GM19193 (cell line): ENCODE measurements around the gene PROK2.

Experiments
- POLR2A ChIP-seq: IDR thresholded peaks from 4 replicates; pipeline ENCODE4 v1.6.1; 2011; ENCODE audit not compliant: insufficient read depth, insufficient read length; ENCODE audit errors: extremely low read depth

Gene PROK2

DNA sequence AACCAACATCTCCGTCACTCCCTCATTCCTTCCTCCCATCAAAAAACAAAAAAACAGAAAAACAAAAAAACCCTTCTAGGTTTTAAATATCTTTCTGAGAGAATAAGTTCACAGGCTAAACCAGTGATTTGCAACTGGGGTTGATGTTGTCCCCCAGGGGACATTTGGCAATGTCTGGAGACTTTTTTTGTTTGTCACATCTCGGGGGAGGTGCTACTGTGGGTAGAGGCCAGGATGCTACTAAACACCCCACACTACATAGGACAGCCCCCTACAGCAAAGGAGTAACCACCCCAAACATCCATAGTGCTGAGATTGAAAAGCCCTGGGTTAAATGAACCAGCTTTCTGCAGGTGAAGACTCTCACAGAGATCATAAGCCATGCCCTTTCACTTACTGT lies 17.0 kb upstream of the PROK2 start:
- no peak for TF ChIP-seq POLR2A

DNA sequence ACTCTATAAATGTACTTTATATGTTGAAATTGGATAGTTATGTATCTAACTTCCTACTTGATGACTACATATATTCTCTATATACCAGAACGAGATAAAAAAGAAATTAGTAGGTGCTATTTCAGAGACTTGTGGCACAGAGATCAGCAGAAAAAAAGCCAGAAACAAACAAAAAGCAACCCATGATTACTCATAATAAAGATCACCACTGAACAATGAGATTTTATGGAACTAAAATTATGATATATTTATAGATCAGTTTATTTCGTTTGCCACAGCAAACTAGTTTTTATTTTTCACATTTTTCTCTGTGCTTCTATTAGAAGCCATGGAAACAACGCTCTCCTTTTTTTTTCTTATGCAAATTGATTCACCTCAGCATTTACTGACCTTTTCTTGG lies 15.1 kb upstream of the PROK2 start:
- TF ChIP-seq POLR2A, result no peak

DNA sequence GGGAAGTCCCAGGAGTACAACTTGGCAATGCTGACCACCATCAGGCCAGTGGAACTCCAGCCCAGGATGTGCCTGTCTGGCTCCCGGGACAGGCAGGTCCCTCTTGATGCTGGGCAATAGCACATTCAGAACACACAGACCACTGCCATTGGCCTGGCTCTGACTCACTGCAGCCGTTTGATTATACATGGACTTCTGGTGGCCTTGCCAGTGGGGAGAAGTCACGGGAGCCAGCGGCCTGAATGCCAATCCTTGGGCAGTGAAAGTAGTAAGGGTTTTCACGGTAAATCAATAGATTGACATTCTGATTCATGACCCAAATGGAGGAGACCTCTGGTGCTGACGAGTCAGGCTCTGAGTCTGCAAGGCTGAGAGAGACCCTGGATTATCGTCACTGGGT lies 12.5 kb upstream of the PROK2 start:
- TF ChIP-seq POLR2A, result no peak

DNA sequence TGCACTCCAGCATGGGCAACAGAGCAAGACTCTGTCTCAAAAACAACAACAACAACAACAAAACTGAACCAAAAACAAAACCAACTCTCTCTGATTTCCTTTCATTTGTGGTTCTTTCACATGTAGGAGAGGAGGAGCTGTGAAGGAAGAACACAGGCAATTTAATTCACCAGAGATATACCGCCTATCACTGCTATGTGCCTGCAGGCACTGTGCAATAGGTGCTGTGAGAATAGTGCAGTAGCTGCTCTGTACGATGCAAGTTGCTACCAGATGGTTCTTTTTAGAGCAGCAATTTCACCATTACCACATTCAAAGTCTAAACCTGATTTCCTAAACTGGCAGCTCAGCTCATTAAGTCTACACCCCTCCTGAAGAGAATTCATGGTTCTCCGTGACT lies 11.3 kb upstream of the PROK2 start:
- no peak for TF ChIP-seq POLR2A

DNA sequence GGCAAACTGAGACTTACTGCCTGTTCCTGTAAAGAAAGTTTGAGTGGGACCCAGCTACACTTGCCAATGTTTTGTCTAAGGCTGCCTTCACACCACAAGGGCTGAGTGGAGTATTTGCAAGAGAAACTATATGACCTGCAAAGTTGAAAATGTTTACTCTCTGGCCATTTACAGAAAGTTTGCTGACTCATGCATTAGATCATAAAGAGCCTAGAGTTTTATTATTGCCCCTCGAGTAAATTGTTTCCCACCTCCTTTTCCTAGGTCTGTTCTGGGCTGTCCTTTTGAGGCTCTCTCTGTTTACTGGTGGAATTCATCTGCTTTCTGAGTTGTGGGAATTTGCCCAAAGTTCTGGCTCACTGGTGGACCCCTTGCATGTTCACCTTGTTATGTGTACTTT lies 6.7 kb upstream of the PROK2 start:
- no peak for TF ChIP-seq POLR2A

DNA sequence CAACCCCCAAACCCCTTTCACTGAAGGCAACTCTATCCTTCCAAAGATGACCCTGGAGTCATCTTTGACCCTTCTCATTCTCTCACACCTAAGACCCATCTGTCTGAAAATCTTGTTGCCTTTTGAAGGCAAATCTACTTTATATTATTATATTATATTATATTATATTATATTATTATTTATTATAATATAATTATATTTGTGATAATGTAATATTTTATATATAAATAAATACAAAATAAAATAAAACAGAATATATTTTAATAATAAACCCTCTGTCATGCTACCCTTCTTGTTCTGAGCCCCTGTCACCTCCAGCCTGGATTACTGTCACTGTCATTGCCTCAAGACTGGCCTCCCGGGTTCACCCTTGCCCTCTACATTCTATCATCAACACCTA lies 5.0 kb upstream of the PROK2 start:
- no peak for TF ChIP-seq POLR2A

DNA sequence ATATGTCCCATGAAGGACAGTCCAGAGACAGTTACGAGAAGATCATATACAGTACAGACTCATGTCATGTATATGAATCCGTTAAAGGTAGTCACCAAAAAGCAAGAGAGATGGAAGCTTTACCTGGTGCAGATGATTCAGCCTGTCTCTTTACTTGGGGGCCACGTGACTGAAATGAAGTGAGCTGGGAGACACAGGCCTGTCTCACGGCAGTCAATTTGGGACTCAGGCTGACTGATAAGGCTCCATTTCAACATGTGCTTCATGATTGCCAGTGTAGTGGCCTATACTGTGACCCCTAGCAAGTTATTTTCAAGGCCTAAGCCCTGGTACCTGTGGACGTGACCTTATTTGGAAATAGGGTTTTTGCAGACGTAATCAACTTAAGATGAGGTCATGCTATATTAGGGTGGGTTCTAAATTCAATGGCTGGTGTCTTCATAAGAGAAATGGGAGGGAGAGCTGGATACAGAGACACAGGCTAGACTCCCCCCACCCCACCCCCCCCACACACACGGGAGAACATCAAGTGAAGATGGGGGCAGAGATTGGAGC lies 3.0 kb upstream of the PROK2 start:
- TF ChIP-seq POLR2A, result no peak

DNA sequence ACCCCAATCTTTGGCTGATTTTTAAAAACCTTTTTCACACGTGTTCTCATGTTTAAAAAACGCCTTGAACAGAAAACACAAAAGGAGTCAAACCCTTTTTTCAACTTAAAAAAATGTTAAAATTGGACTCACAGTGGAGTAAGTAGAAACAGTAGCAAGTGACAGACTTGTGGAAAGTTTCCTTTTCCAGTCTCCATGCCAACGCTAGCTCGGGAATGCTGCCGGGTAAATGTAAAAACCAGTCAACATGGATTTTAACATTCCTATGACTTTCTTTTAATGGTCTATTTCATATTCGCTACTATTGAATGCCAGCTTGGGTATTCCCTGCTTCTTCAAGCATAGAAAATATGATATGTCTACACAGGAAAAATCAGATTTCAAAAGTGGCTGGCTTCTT lies 1.6 kb upstream of the PROK2 start:
- no peak for TF ChIP-seq POLR2A

DNA sequence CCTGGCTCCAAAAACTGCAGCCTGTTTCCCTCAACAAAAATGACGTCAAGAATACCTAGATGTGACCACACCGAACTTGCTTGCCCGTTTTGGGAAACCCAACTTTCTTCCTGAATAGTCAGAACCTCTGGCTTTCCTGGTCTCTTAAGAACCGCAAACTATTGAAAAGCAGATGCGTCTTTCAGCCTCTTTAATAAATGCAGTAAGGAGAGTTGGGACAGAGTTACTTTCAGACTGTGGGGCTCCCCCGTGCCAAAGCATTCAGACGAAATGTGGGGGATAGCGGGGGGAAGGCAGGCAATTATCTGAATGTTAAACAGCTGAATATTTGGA lies 1.2 kb upstream of the PROK2 start:
- no peak for TF ChIP-seq POLR2A

DNA sequence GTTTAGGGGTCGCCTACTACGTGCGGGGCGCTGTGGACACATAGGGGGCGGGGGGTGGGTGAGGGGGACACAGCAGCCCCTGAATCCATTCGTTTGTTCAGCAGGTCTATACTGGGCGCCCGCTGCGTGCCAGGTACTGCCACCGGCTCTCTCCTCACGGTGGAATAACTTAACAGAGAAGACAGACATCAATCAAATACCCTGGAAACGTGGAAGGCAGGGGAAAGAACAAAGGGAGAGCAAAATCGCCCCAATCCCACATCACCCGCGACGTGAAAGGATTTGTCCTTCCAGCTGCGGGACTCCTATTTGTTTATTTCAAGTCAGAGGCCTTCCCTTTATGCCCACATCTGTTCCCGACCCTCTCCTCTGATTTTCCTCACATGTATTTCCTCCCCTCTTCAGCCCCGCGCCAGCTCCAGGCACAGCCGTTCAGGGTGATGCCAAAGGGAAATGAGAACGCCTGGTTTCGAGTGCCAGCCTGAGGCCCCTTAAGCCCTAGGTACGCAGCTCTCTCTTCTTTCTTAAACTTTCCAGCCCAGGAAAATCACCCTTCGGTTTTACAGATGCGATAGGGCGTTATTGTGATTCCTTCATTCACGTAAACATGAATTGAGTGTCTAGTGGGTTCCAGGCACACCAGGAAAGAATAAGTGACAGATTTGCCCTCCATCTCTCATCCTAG lies 726 bp upstream of the PROK2 start:
- TF ChIP-seq POLR2A, result no peak

DNA sequence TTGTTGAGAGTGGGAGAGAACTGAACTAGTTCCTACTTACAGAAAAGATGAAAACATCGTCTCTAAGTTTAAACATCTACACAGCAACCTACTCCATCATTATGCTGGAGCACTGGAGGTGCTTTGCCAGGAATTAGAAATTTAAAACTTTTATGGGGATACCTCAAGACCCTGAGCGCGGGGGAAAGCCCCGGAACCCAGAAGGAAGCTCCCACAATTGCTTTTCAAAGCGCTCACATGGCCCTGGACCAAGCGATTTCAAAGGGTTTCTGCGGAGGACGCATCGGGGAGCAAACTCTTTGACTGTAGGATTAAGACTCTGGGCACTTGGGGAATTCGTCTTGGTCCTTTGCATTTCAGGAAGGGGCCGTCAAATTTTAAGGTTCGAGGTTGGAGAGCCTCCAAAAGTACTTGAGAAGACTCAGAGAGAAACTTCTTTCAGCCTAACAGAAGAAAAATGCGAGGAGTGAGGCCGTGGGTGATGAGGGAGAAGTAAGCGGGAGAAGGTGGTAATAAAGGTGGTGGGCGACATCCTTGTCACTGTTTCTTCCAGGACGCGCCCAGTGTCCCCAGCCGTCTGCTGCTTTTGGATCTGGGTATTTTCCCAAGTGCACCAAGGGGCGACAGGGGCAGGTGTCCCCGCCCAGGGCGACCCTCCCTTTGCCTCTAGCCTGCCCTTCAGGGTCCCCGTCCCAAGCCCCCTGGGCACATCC lies 591 bp downstream of the PROK2 start:
- no peak for TF ChIP-seq POLR2A

DNA sequence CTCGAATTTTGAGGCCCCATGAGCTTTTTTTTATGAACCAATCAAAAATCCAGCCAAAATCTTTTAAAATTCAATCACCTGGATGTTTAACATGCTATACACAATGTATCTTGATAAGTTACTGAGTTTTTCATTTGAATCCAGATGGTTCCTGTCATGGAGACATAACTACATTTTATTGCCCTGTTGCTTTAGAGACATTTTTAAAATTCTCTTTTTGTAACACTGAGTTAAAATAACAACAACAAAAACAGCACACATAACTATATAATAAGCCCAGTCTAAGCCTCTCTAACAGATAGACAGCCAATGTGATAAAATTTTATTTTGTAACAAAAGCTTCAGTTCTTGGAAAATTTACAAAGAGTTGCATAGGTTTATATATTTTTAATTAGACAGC lies 1.8 kb downstream of the PROK2 start:
- TF ChIP-seq POLR2A, result no peak

DNA sequence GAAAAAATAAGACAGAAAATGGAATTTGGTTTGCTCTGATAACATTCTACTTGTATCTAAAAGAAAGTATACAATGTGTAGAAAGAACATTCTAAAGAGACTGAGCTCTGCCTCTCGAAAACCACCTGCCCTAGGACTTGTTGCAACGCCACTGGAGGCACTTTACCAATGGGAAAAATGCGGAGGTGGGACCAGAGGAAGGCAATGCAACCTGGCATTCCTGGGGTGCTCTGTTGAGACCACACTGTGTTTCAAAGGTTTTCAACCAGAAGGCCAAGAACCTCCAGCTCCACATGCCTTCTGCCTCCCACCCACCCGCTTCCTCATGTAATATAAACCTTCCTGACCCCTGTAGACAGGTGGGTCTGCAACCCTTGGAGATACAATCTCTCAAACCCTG lies 4.5 kb downstream of the PROK2 start:
- TF ChIP-seq POLR2A, result no peak

DNA sequence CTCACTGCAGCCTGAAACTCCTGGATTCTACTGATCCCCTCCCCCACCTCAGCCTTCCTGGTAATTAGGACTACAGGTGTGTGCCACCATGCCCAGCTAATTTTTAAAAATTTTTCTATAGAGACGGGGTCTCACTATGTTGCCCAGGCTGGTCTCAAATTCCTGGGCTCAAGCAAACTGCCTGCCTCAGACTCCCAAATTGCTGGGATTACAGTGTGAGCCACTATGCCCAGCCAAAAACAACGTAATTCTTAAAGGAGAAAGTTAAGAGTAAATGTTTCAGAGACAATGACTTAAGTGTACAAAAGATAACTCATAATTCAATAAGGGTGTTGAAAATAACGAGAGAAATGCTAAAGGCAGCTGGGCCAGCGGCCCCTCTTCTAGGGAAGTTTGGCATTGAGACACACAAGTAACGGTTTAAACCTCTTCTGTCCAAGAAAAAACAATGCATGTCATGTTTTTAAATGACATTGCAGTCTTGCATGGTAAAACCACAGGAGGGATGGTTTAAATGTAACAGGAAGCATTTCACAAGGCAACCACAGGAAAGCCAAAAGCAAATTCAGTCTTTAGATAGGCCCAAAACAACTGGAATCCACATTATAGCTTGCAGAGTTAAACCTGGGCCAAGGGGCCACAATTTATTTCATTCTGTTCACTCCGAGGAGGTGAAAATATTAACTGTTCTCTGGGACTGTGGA lies 5.1 kb downstream of the PROK2 start:
- no peak for TF ChIP-seq POLR2A

DNA sequence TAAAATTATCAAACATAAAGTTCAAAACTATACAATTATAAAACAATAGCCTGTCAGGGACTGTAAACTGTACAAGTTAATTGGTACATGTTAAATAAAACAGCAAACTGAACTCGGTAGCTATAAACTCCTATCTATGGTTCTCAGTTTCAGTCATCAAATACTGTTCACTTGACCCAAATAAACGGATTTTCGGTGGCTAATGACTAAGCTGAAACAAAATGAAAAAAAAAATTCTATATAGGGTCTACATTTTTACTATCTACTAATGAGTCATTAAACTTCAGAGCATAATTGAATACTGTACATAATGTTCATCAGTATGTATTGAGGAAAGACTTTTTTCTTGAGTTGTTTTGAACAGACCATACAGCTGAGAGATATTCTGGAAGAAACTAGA lies 6.6 kb downstream of the PROK2 start:
- TF ChIP-seq POLR2A, result no peak

DNA sequence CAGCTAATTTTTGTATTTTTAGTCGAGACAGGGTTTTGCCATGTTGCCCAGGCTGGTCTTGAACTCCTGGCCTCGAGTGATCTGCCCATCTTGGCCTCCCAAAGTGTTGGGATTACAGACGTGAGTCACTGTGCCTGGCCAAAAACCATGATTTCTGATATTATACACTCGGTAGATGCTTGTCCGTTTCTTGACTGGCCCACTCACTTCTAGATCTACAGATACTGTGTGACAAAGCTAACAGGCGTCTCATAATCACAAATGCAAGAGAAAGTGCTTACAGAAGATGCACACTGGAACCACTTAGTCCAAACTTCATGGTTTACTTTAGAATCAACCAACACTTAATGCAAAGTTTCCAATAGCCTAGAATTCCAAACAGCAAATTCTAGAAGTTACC lies 8.4 kb downstream of the PROK2 start:
- TF ChIP-seq POLR2A, result no peak
